Activated CD4-positive, alpha-beta memory T cell treated with anti-CD3 and anti-CD28 coated beads, Interleukin-2, amount 10 ng/mL, durations not matched to agents 7 days and 5 days (primary cell): ENCODE results near the gene RMND1. TPM values are rescaled to one million over a fixed set of nuclear protein-coding genes. Genes with fewer than 3 reads are reported as not detected.

Experiments
- CTCF ChIA-PET: fragments of 350-600 bp; sonication (Branson Sonifier 250); formaldehyde crosslinking; loops from one replicate; lab custom pipeline; 2021; ENCODE audit warnings: antibody characterized with exemption, inconsistent platforms; lab: Charles Lee
- POLR2A ChIA-PET: fragments of 350-600 bp; sonication (Branson Sonifier 250); formaldehyde crosslinking; loops from one replicate; lab custom pipeline; 2021; ENCODE audit warnings: antibody characterized with exemption; lab: Charles Lee
- DNase-seq: peaks from one replicate; pipeline ENCODE4 v3.0.0-alpha.2; 2020
- H3K27ac Mint-ChIP-seq: one replicate; pipeline ENCODE4 v1.8.0; 2021; ENCODE audit warnings: mild to moderate bottlenecking, mixed read lengths
- H3K27me3 Mint-ChIP-seq: one replicate; pipeline ENCODE4 v1.8.0; 2021; ENCODE audit warnings: mixed read lengths
- H3K36me3 Mint-ChIP-seq: one replicate; pipeline ENCODE4 v1.8.0; 2021; ENCODE audit warnings: low read depth, mixed read lengths
- H3K4me1 Mint-ChIP-seq: one replicate; pipeline ENCODE4 v1.8.0; 2021; ENCODE audit warnings: mixed read lengths
- H3K4me3 Mint-ChIP-seq: one replicate; pipeline ENCODE4 v1.8.0; 2021; ENCODE audit warnings: mild to moderate bottlenecking, mixed read lengths
- H3K9me3 Mint-ChIP-seq: one replicate; pipeline ENCODE4 v1.8.0; 2021; ENCODE audit warnings: mixed read lengths
- total RNA-seq, 2 experiments: library from RNA; stranded (reverse); gene quantifications; one replicate each; pipeline ENCODE4 v1.2.3, GENCODE V29; 2021

RMND1 gene
- total RNA-seq, 2 experiments from 2014 or later, result 18.7 to 22.6 TPM

DNA sequence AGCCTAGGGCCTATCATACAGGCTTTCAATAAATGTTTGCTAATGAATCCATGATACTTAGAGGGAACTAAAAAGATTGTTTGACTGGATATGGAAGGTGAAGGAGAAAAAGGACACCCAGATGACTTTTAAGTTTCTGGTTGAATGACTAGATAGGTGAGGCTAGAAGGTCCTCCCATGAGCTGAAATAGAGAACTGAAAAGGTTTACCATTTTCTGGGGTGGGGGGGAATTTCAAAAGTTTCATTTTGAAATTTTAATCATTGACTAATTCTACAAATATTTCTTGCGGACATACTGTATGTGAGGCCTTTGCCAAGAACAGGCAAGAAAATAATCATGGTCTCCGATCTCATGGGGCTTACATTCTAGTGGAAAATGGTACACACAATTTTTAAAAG is 42.7 kb downstream of the RMND1 start:
- Mint-ChIP-seq H3K36me3 (peaks cover 69% of the 10 kb centered on the region), H3K4me3 (no peak overlapping the region), H3K27ac (no peak overlapping the region), H3K4me1 (peaks cover 19% of the 10 kb centered on the region), H3K27me3 (no peaks in the 10 kb centered on the region), H3K9me3 (peaks cover 8% of the 10 kb centered on the region)
- no peak for DNase-seq
- ChIA-PET POLR2A (no interaction called here), CTCF (interaction anchor here (1.5 kb wide), 1 partner anchor 42 kb away, joined by 3 read pairs; no protein-coding TSS in a partner anchor)

DNA sequence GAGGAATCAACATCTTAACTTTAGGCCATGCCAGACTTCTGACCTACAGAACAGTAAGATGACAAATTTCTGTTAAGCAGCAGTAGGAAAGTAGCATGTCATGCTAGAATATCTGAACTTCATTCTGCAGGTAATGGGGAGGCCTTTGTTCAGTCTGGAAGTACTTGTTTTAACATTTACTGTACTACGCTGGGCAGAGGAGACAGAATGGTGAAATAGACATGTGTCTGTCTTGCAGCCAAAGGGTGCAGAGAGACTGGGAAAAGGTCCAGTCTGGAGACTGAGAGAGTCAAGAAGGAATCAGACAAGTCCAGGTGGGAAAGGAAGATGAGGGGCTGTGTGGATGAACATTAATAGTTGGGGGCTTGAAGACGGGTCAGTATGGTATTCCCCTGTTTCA is 43.1 kb downstream of the RMND1 start:
- Mint-ChIP-seq H3K9me3 (peaks cover 8% of the 10 kb centered on the region), H3K4me1 (peaks cover 15% of the 10 kb centered on the region), H3K4me3 (no peak overlapping the region), H3K27me3 (no peaks in the 10 kb centered on the region), H3K27ac (no peak overlapping the region), H3K36me3 (peaks cover 67% of the 10 kb centered on the region)
- ChIA-PET CTCF (interaction anchor here (1.5 kb wide), 1 partner anchor 42 kb away, joined by 3 read pairs; no protein-coding TSS in a partner anchor), POLR2A (no interaction called here)
- DNase-seq, result no peak

DNA sequence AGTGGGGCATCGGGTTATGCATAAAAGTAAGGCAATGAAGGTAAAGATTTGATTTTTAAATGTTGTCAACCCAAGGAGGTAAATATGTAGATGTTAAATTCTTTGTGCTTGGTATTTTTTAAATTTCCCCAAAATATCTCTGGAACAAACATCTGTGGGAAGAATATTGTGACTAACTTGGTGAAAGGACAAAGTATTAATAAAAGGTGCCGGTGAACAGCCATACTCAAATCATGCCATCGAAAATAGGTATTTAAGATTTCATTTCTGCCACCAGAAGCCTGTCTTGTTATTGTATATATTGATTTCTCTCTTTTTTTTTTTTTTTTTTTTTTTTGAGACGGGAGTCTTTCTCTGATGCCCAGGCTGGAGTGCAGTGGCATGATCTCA is 48.0 kb downstream of the RMND1 start:
- Mint-ChIP-seq H3K27ac (no peak overlapping the region), H3K4me3 (no peak overlapping the region), H3K36me3 (peaks cover 48% of the 10 kb centered on the region), H3K9me3 (no peaks in the 10 kb centered on the region), H3K27me3 (no peaks in the 10 kb centered on the region), H3K4me1 (peaks cover 28% of the 10 kb centered on the region)
- CTCF ChIA-PET, result no interaction called here
- DNase-seq, result no peak
- POLR2A ChIA-PET, result no interaction called here

DNA sequence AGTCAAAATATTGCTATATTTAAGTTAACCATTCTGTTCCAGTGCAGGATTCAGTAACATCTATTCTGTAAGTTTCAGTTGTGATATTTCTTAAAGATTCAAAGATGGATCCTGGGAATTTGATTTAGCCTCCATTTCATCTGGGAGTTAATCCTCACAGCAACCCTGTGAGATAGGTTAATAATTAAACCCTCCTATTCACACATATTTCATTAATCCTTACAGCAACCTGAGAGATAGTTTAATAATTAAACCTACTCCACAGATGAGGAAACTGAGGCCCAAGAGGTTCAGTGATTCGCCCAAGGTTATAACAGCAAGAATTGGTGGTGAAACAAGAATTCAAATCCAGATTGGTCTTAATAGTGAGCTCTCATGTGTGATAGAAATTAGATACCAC is 49.7 kb downstream of the RMND1 start:
- ChIA-PET POLR2A (no interaction called here), CTCF (interaction anchor here (1.2 kb wide), 1 partner anchor 9 kb away, joined by 3 read pairs; no protein-coding TSS in a partner anchor)
- no peak for DNase-seq
- Mint-ChIP-seq H3K27me3 (no peaks in the 10 kb centered on the region), H3K4me1 (peaks cover 39% of the 10 kb centered on the region), H3K4me3 (no peak overlapping the region), H3K36me3 (peaks cover 51% of the 10 kb centered on the region), H3K9me3 (no peaks in the 10 kb centered on the region), H3K27ac (no peak overlapping the region)

DNA sequence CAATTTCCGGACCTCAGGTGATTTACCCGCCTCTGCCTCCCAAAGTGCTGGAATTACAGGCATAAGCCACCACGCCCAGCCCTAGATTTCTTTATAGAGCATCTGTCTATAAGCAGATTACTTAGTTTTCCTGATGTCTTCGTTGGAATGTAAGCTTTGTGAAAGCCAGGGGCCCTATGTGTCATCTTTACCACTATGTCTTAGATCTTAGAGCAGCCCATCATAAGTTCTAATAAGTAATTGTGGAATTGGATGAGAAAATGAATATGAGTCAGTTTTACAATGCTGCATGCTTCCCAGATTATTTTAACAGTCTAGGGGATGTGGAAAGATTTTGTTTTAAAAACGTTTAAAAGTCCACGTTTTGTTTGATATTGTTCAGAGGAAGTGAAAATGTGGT is 51.5 kb downstream of the RMND1 start:
- Mint-ChIP-seq H3K9me3 (no peaks in the 10 kb centered on the region), H3K4me3 (no peak overlapping the region), H3K27ac (no peak overlapping the region), H3K4me1 (peaks cover 47% of the 10 kb centered on the region), H3K36me3 (peaks cover 47% of the 10 kb centered on the region), H3K27me3 (no peaks in the 10 kb centered on the region)
- no peak for DNase-seq
- ChIA-PET POLR2A (interaction anchor here (1.0 to 2.0 kb wide), 3 partner anchors 10 to 51 kb away, joined by 4 to 9 read pairs (median 4); partner anchors contain the start of gene RMND1), CTCF (no interaction called here)

DNA sequence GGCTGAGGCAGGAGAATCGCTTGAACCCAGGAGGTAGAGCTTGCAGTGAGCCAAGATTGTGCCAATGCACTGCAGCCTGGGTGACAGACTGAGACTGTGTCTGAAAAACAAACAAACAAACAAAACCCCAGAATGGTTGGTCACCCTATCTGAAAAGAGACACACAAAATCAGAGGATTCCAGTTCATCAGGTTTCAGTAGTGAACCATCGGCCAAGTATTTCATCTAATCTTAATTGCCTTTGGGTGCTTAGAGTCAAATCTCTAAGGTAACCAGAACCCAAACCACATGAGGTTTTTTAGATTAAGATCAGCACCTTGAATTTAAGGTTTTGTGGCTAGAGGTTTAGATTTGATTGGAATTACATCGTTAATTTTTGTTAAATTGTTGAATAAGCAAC is 52.2 kb downstream of the RMND1 start:
- POLR2A ChIA-PET, result interaction anchor here (0.5 to 2.0 kb wide), 4 partner anchors 9 to 52 kb away, joined by 3 to 9 read pairs (median 5); partner anchors contain the start of gene RMND1
- CTCF ChIA-PET, result no interaction called here
- Mint-ChIP-seq H3K36me3 (peaks cover 44% of the 10 kb centered on the region), H3K27ac (no peak overlapping the region), H3K27me3 (no peaks in the 10 kb centered on the region), H3K4me3 (no peak overlapping the region), H3K4me1 (peaks cover 54% of the 10 kb centered on the region), H3K9me3 (no peaks in the 10 kb centered on the region)
- DNase-seq, result no peak

DNA sequence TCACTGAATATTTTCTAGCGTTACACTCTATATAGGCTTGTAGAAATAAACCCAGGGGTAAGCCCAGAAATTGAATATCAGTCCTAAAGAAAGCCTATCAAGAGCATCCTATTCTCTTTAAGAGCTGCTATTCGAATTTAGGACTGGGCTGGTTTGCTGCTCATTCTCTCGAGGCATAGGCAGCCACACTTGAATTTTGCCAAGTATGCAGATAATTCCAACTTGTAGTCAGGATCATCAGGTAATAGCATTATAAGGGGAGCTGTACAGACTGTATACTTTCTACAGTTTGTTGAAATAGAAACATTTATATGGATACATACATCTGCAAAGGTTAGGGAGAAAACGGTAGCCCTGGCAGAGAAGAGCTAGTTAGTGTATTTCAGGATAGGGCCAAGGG is 58.5 kb downstream of the RMND1 start:
- peaks cover 38% of the 10 kb centered on the region for H3K36me3 Mint-ChIP-seq
- H3K9me3 Mint-ChIP-seq, result no peaks in the 10 kb centered on the region
- peaks cover 61% of the 10 kb centered on the region for H3K4me1 Mint-ChIP-seq
- no peak for DNase-seq
- no peaks in the 10 kb centered on the region for H3K27me3 Mint-ChIP-seq
- ChIA-PET CTCF (interaction anchor here (0.9 to 3.7 kb wide), 3 partner anchors 9 to 47 kb away, joined by 3 to 22 read pairs (median 3); no protein-coding TSS in a partner anchor), POLR2A (interaction anchor here (1.0 to 10.6 kb wide), 3 partner anchors 18 to 59 kb away, joined by 3 to 247 read pairs (median 66); partner anchors contain the start of gene RMND1)
- peak overlapping the region; percentile 99 for H3K27ac Mint-ChIP-seq
- peak overlapping the region; percentile 98 for H3K4me3 Mint-ChIP-seq

DNA sequence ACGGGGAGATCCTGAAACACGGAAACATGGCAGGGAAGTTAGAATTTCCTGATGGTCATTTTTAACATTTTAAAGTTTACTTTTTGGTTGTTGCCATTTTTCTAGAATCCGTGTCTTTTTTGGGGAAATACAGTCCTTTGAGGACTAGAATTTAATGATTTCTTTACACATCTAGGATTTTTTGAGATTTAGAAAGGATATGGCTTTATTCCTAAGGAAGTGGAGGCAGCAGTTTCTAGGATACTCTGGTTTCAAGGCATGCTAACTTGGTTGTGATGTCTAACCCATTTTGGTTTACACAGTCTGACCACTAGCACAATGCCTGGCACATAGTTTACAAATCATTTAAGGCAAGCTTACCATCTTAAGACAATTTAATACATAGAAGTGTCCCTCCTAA is 59.5 kb downstream of the RMND1 start:
- CTCF ChIA-PET, result interaction anchor here (0.9 to 1.4 kb wide), 2 partner anchors 10 to 48 kb away, joined by 3 read pairs; no protein-coding TSS in a partner anchor
- POLR2A ChIA-PET, result interaction anchor here (6.9 to 10.6 kb wide), 2 partner anchors 17 to 60 kb away, joined by 66 to 247 read pairs; partner anchors contain the start of gene RMND1
- no peak for DNase-seq
- Mint-ChIP-seq H3K4me1 (peaks cover 63% of the 10 kb centered on the region), H3K9me3 (no peaks in the 10 kb centered on the region), H3K4me3 (peak overlapping the region; percentile 98), H3K27me3 (no peaks in the 10 kb centered on the region), H3K36me3 (peaks cover 36% of the 10 kb centered on the region), H3K27ac (peak overlapping the region; percentile 99)

DNA sequence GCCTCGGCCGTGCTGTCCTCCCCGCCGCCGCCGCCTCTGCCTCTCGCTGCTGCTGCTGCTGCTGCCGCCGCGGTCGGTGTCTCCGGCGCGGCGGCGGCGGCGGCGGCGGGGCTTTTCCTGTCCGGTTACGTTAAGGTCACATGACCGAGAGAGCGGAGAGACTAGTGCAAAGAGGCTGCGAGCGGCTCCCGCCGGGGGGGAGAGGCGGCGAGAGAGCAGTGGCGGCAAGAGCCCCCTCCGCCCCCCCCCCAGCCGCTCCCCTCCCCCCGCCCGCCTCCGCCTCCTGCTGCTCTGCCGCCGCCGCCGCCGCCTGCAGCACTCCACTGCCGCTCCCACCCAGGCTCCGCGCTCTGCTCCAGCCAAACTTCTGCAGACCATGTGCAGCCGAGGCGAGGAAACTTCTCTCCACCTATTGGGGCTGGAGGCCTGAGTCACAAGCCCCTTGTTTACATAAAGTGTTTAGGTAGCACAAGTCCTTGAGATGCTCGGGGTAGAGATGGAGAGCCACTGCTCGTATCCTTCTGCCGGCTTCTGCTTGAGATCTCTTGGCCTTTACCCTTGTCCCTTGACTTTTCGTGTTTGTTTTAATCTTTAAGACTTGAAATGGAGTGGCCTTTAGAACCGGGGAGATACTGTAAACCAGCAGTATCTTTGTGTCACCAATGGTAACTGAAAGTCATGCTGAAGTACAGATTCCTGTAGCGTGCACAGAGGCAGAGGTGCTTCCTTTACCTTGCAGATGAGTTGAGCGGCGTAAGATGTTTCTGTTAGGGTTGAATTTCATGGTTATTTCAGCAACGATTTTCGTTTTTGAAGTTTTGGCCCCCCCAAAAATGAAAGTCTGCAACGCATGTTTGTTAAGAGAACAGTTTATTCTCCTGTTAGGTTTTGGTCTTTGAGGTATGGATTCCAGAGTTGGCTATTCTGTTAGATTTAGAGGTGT is 60.2 kb downstream of the RMND1 start, which contains the start of gene ZBTB2:
Gene ZBTB2 (minus strand): TSS at position 89 of the 943 bp plus-strand sequence. CDS start 17,922 bp downstream, outside the sequence.
- peak within 1 kb of the TSS; percentile 99 for H3K27ac Mint-ChIP-seq
- DNase-seq, result peak; percentile 69
- H3K9me3 Mint-ChIP-seq, result no peaks in the 10 kb centered on the region
- H3K36me3 Mint-ChIP-seq, result peaks cover 35% of the 10 kb centered on the region
- CTCF ChIA-PET, result interaction anchor here (0.9 kb wide), 1 partner anchor 22 kb away, joined by 3 read pairs; no protein-coding TSS in a partner anchor
- H3K4me1 Mint-ChIP-seq, result peaks cover 64% of the 10 kb centered on the region
- POLR2A ChIA-PET, result interaction anchor here (2.1 to 10.6 kb wide), 4 partner anchors 16 to 61 kb away, joined by 6 to 247 read pairs (median 38); partner anchors contain the start of gene RMND1
- H3K27me3 Mint-ChIP-seq, result no peaks in the 10 kb centered on the region
- peak within 1 kb of the TSS; percentile 98 for H3K4me3 Mint-ChIP-seq

DNA sequence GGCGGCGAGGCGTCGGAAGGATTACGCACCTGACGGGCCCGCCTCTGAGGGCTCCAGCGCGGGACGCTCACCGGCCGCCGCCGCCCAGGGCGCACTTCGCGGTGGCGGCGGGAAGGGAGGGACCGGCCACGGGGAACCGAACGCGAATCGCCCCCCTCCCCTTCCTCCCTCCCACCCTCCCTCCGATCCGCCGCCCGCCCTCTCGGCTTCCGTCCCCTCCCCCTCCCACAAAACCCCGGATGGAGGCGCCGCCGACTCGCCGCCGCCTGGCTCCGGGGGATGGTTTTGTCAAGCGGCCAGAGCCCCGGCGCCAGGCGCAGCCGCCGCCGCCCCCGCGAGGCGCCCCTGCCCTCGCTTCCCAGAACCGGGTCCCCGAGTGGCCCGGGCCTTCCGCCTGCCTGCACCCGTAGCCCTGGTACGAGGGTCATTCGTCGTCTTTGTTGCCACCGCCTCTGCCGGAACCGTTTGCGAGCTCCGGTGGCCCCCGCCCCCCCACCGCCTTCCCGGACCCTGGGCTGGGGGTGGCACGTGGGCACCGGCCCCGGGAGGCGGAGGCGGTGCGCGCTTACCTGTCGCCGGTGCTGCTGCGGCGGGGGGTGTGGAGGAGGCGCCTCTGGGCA is 61.0 kb downstream of the RMND1 start:
- peak overlapping the region; percentile 98 for H3K4me3 Mint-ChIP-seq
- H3K9me3 Mint-ChIP-seq, result no peaks in the 10 kb centered on the region
- CTCF ChIA-PET, result interaction anchor here (0.9 to 3.3 kb wide), 7 partner anchors 11 to 499 kb away, joined by 3 to 19 read pairs (median 8); partner anchors contain the start of gene RMND1

DNA sequence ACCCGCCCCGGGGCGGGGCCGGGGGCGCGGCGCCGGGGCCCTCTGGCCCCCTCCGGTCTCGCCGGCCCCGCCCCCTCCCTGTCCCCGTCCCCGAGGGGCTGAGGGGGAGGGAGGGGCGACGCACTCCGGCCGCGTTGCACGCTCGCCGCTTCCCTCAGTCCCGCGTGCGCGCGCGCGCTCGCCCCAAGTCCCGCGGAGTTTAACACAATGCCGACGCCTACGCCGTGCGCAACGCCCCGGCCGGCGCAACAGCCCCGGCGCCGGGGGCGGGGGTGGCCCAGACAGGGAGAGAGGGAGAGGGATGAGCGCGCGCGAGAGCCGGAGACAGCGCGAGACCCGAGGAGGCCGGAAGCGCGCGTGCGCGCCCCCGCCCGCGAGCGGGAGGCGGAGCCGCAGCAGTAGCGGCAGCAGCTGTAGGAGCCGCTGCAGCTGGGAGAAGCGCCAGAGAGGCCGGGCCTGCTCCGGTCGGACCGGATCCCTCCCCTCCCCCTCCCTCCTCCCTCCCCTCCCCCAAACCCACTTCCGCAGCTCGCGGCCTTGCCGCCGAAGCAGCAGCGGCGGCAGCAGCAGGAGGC is 61.6 kb downstream of the RMND1 start:
- peak overlapping the region; percentile 85 for H3K27ac Mint-ChIP-seq

More for the DNA sequence above, 61.0 kb downstream of the RMND1 start:
- H3K4me1 Mint-ChIP-seq, result peaks cover 62% of the 10 kb centered on the region
- peaks cover 35% of the 10 kb centered on the region for H3K36me3 Mint-ChIP-seq
- no peaks in the 10 kb centered on the region for H3K27me3 Mint-ChIP-seq
- H3K27ac Mint-ChIP-seq, result peak overlapping the region; percentile 99
- peak; percentile 85 for DNase-seq
- POLR2A ChIA-PET, result interaction anchor here (0.6 to 10.6 kb wide), 10 partner anchors 9 to 1611 kb away, joined by 3 to 247 read pairs (median 6); partner anchors contain the start of genes MTRF1L and RMND1

More for the DNA sequence above, 61.6 kb downstream of the RMND1 start:
- POLR2A ChIA-PET, result interaction anchor here (0.6 to 10.6 kb wide), 13 partner anchors 10 to 1612 kb away, joined by 3 to 247 read pairs (median 6); partner anchors contain the start of genes MTRF1L and RMND1
- Mint-ChIP-seq H3K36me3 (peaks cover 36% of the 10 kb centered on the region), H3K4me1 (peaks cover 65% of the 10 kb centered on the region), H3K9me3 (no peaks in the 10 kb centered on the region), H3K4me3 (peak overlapping the region; percentile 64), H3K27me3 (no peaks in the 10 kb centered on the region)
- peak; percentile 99 for DNase-seq
- CTCF ChIA-PET, result interaction anchor here (0.8 to 3.3 kb wide), 12 partner anchors 11 to 525 kb away, joined by 3 to 19 read pairs (median 4); partner anchors contain the start of genes MTHFD1L and RMND1
